H1 (cell line): ENCODE measurements around the gene ANKRD27. TPM values are rescaled to one million over a fixed set of nuclear protein-coding genes. Genes with fewer than 3 reads are reported as not detected.

Experiments used
- CTCF ChIA-PET: fragments of 300-600 bp; sonication (Branson Sonifier 250); formaldehyde crosslinking; loops from one replicate; lab custom pipeline; 2021; ENCODE audit not compliant: partially characterized antibody; lab: Charles Lee
- POLR2A ChIA-PET: fragments of 300-600 bp; sonication (Branson Sonifier 250); formaldehyde crosslinking; loops from one replicate; lab custom pipeline; 2021; ENCODE audit warnings: inconsistent platforms; ENCODE audit not compliant: partially characterized antibody; lab: Charles Lee
- DNase-seq, 2 experiments: peaks; one replicate each; pipeline versions ENCODE4 v3.0.0 to v3.0.0-alpha.2; 2010 to 2022; ENCODE audit warnings: low spot score in 2 of 2, low read depth in 1 of 2, mixed read lengths in 1 of 2
- FAIRE-seq: peaks from 2 replicates; lab custom pipeline; 2011; peaks lifted over from hg19 to GRCh38; lab: Jason Lieb, UNC
- H2AFZ ChIP-seq: 2 replicates; pipeline ENCODE4 v1.8.1; 2012; ENCODE audit warnings: low read length, inconsistent platforms
- H2AK5ac ChIP-seq: 2 replicates; pipeline ENCODE4 v1.6.1; 2013; ENCODE audit warnings: low read depth, low read length
- H2BK120ac ChIP-seq: replicated peaks from 2 replicates; pipeline ENCODE3; 2013; ENCODE audit warnings: low read depth, low read length, inconsistent platforms
- H2BK12ac ChIP-seq: 2 replicates; pipeline ENCODE4 v1.6.1; 2013; ENCODE audit warnings: low read depth, low read length
- H2BK15ac ChIP-seq: 2 replicates; pipeline ENCODE4 v1.6.1; 2013; ENCODE audit warnings: low read length
- H2BK20ac ChIP-seq: 2 replicates; pipeline ENCODE4 v1.6.1; 2013; ENCODE audit warnings: low read length
- H2BK5ac ChIP-seq: 2 replicates; pipeline ENCODE4 v1.6.1; 2013; ENCODE audit warnings: low read depth, low read length
- H3K14ac ChIP-seq: 2 replicates; pipeline ENCODE4 v1.6.1; 2013; ENCODE audit warnings: inconsistent platforms; ENCODE audit not compliant: insufficient read length
- H3K18ac ChIP-seq: 2 replicates; pipeline ENCODE4 v1.6.1; 2013; ENCODE audit warnings: low read length; ENCODE audit errors: extremely low read depth
- H3K23ac ChIP-seq: 2 replicates; pipeline ENCODE4 v1.6.1; 2013; ENCODE audit warnings: inconsistent platforms; ENCODE audit not compliant: insufficient read length
- H3K23me2 ChIP-seq: 2 replicates; pipeline ENCODE4 v1.6.1; 2013; ENCODE audit warnings: low read depth, low read length
- H3K27ac ChIP-seq: 2 replicates; pipeline ENCODE4 v1.6.1; 2011; ENCODE audit warnings: low read depth, low read length, inconsistent platforms
- H3K27me3 ChIP-seq, 4 experiments: replicated peaks in 1 of 4; 1 replicate in 1 of 4; 2 replicates in 3 of 4; pipeline versions ENCODE4 v1.6.1 to v1.8.1; 2011 to 2013; ENCODE audit warnings: low read length in 3 of 4, mild to moderate bottlenecking in 3 of 4, inconsistent platforms in 2 of 4, mixed read lengths in 2 of 4, moderate library complexity in 1 of 4; ENCODE audit not compliant: control insufficient read depth in 3 of 4, insufficient read depth in 3 of 4; ENCODE audit errors: extremely low read depth in 1 of 4
- H3K36me3 ChIP-seq, 4 experiments: 2 replicates each; pipeline versions ENCODE4 v1.6.1 to v1.8.1; 2011 to 2013; ENCODE audit warnings: mild to moderate bottlenecking in 4 of 4, low read length in 3 of 4, moderate library complexity in 2 of 4, control low read depth in 1 of 4, inconsistent platforms in 1 of 4; ENCODE audit not compliant: insufficient read depth in 4 of 4, control insufficient read depth in 2 of 4
- H3K4ac ChIP-seq: replicated peaks from 2 replicates; pipeline ENCODE3; 2013; ENCODE audit warnings: low read length, low read depth, mixed read lengths, inconsistent platforms; ENCODE audit not compliant: insufficient read length
- H3K4me1 ChIP-seq, 4 experiments: replicated peaks in 1 of 4; 1 replicate in 1 of 4; 2 replicates in 3 of 4; pipeline versions ENCODE4 v1.6.1 to v1.8.1; 2011 to 2013; ENCODE audit warnings: low read length in 3 of 4, inconsistent platforms in 2 of 4, mixed read lengths in 1 of 4; ENCODE audit not compliant: insufficient read depth in 4 of 4, control insufficient read depth in 3 of 4
- H3K4me2 ChIP-seq, 2 experiments: 2 replicates each; pipeline versions ENCODE4 v1.6.1 to v1.8.1; 2011 to 2013; ENCODE audit warnings: low read depth in 2 of 2, low read length in 2 of 2, control low read depth in 1 of 2, inconsistent platforms in 1 of 2, mild to moderate bottlenecking in 1 of 2; ENCODE audit not compliant: insufficient read depth in 1 of 2
- H3K4me3 ChIP-seq, 4 experiments: fragments of 200-600, 300-600 bp in 1 of 4; sonication (generic), shearing (Covaris generic), sonication (Bioruptor Twin) in 1 of 4; 2 replicates each; pipeline versions ENCODE4 v1.5.1 to v1.8.1; 2011 to 2016; ENCODE audit warnings: low read length in 4 of 4, low read depth in 3 of 4, control low read depth in 2 of 4, inconsistent platforms in 2 of 4, mild to moderate bottlenecking in 2 of 4, mixed read lengths in 1 of 4, moderate library complexity in 1 of 4; ENCODE audit not compliant: insufficient read depth in 2 of 4; ENCODE audit errors: extremely low read depth in 1 of 4
- H3K56ac ChIP-seq: replicated peaks from 2 replicates; pipeline ENCODE3; 2013; ENCODE audit warnings: low read depth, mild to moderate bottlenecking, mixed read lengths, low read length, inconsistent platforms; ENCODE audit not compliant: insufficient read length
- H3K79me1 ChIP-seq: 2 replicates; pipeline ENCODE4 v1.6.1; 2013; ENCODE audit warnings: low read depth, low read length, control low read depth
- H3K79me2 ChIP-seq, 2 experiments: 2 replicates each; pipeline versions ENCODE4 v1.6.1 to v1.8.1; 2012 to 2013; ENCODE audit warnings: low read length in 2 of 2, mild to moderate bottlenecking in 2 of 2, inconsistent platforms in 1 of 2; ENCODE audit not compliant: insufficient read depth in 2 of 2, control insufficient read depth in 1 of 2
- H3K9ac ChIP-seq, 4 experiments: replicated peaks in 1 of 4; 1 replicate in 1 of 4; 2 replicates in 3 of 4; pipeline versions ENCODE4 v1.6.1 to v1.8.1; 2011 to 2013; ENCODE audit warnings: low read depth in 3 of 4, low read length in 3 of 4, control low read depth in 2 of 4, mild to moderate bottlenecking in 2 of 4, moderate library complexity in 2 of 4, inconsistent platforms in 1 of 4; ENCODE audit errors: extremely low read depth in 1 of 4
- H3K9me3 ChIP-seq, 2 experiments: 2 replicates each; pipeline versions ENCODE4 v1.6.1 to v1.8.1; 2012 to 2013; ENCODE audit warnings: mild to moderate bottlenecking in 2 of 2, moderate library complexity in 2 of 2, control low read depth in 1 of 2, inconsistent platforms in 1 of 2, low read depth in 1 of 2, low read length in 1 of 2, mixed read lengths in 1 of 2; ENCODE audit not compliant: insufficient read depth in 2 of 2
- H4K20me1 ChIP-seq, 2 experiments: replicated peaks in 1 of 2; 2 replicates each; pipeline versions ENCODE3 to v1.8.1; 2011 to 2013; ENCODE audit warnings: inconsistent platforms in 2 of 2, low read length in 2 of 2, mild to moderate bottlenecking in 1 of 2; ENCODE audit not compliant: insufficient read depth in 2 of 2, control insufficient read depth in 1 of 2
- H4K5ac ChIP-seq: 2 replicates; pipeline ENCODE4 v1.6.1; 2013; ENCODE audit warnings: low read length, low read depth, mixed read lengths, inconsistent platforms; ENCODE audit not compliant: insufficient read length
- H4K8ac ChIP-seq: 2 replicates; pipeline ENCODE4 v1.8.0; 2013; ENCODE audit warnings: mild to moderate bottlenecking, moderate library complexity, low read length, inconsistent platforms; ENCODE audit not compliant: insufficient read depth; ENCODE audit errors: extremely low read depth
- H4K91ac ChIP-seq: replicated peaks from 2 replicates; pipeline ENCODE3; 2013; ENCODE audit warnings: low read length, mixed read lengths, inconsistent platforms; ENCODE audit not compliant: insufficient read length
- BCL11A ChIP-seq, 2 experiments: IDR thresholded peaks; one replicate each; pipeline ENCODE4 v1.6.1; 2011; ENCODE audit warnings: low read depth in 2 of 2, low read length in 2 of 2, mild to moderate bottlenecking in 2 of 2
- CEBPB ChIP-seq: IDR thresholded peaks from 2 replicates; pipeline ENCODE4 v1.6.1; 2012; ENCODE audit warnings: low read depth, low read length
- CREB1 ChIP-seq: IDR thresholded peaks from 2 replicates; pipeline ENCODE4 v1.6.1; 2012; ENCODE audit warnings: inconsistent platforms
- FOSL1 ChIP-seq: IDR thresholded peaks from 2 replicates; pipeline ENCODE4 v1.6.1; 2011; ENCODE audit warnings: mild to moderate bottlenecking, low read depth, low read length, moderate library complexity; ENCODE audit not compliant: insufficient read depth
- POLR2A ChIP-seq, 2 experiments: IDR thresholded peaks; 1 replicate in 1 of 2; 2 replicates in 1 of 2; pipeline ENCODE4 v1.6.1; 2011; ENCODE audit warnings: low read depth in 2 of 2, low read length in 2 of 2, mild to moderate bottlenecking in 2 of 2; ENCODE audit errors: control extremely low read depth in 1 of 2
- POLR2AphosphoS5 ChIP-seq: IDR thresholded peaks from 2 replicates; pipeline ENCODE4 v1.6.1; 2011; ENCODE audit warnings: low read depth, low read length
- RAD21 ChIP-seq, 2 experiments: IDR thresholded peaks in 1 of 2; conservative IDR thresholded peaks in 1 of 2; 2 replicates each; pipeline ENCODE4 v1.6.1; 2011; ENCODE audit warnings: low read depth in 2 of 2, low read length in 2 of 2, improper control_type of control experiment in 1 of 2, inconsistent platforms in 1 of 2, mild to moderate bottlenecking in 1 of 2, moderate library complexity in 1 of 2
- RBBP5 ChIP-seq: IDR thresholded peaks from 2 replicates; pipeline ENCODE4 v1.7.1; 2012; ENCODE audit warnings: low read depth, mild to moderate bottlenecking, inconsistent platforms, low read length, moderate library complexity, borderline replicate concordance
- SAP30 ChIP-seq: fragments of 300-600 bp; sonication (generic); IDR thresholded peaks from 2 replicates; pipeline ENCODE4 v1.7.1; 2012; ENCODE audit warnings: low read length, moderate library complexity, mild to moderate bottlenecking, inconsistent platforms; ENCODE audit not compliant: insufficient read depth, insufficient replicate concordance
- SP4 ChIP-seq: IDR thresholded peaks from 2 replicates; pipeline ENCODE4 v1.6.1; 2012; ENCODE audit warnings: low read length, inconsistent platforms
- ZNF274 ChIP-seq: IDR thresholded peaks from 2 replicates; pipeline ENCODE4 v1.7.0; 2012; ENCODE audit warnings: low read length, borderline replicate concordance; ENCODE audit errors: extremely low read depth
- WGBS, 2 experiments: shearing (Covaris generic) in 1 of 2; methylation state at CpG; one replicate each; pipeline versions ENCODE4 v1.1.6 to v1.1.7; 2013 to 2015; ENCODE audit warnings: low lambda C conversion rate in 2 of 2, mixed read lengths in 2 of 2, inconsistent platforms in 1 of 2, low coverage in 1 of 2, missing lambda C conversion rate in 1 of 2; ENCODE audit not compliant: insufficient replicate concordance in 2 of 2, insufficient coverage in 1 of 2, insufficient read length in 1 of 2; ENCODE audit errors: extremely low coverage in 1 of 2, missing lambda C conversion rate in 1 of 2; 5-methylcytosine and 5-hydroxymethylcytosine counted together
- polyA plus RNA-seq, 7 experiments: library from polyadenylated mRNA; depleted of rRNA in 3 of 7; stranded (reverse) in 5 of 7; unstranded in 2 of 7; fragments of >200 nt in 5 of 7; fragments of 200-250 nt in 2 of 7; gene quantifications; 1 replicate in 5 of 7; 2 replicates in 1 of 7; 4 replicates in 1 of 7; pipeline versions ENCODE4 v1.2.1 to v1.2.3, GENCODE V29; 2011 to 2013; ENCODE audit warnings: missing spikeins in 2 of 7, mixed read lengths in 2 of 7
- total RNA-seq: library from RNA; stranded (reverse); fragmentation: NEBNext Ultra II Directional; extraction: Animal tissue kit (Norgen Biotek cat#: 25700); gene quantifications from 2 replicates; pipeline ENCODE4 v1.2.1, GENCODE V29; 2021

ANKRD27 gene
- total and polyA plus RNA-seq, 2 of the 8 experiments (the other 6 are each of a cell fraction or from before 2014, with no cell fraction given), result 27.9 to 55.7 TPM

DNA sequence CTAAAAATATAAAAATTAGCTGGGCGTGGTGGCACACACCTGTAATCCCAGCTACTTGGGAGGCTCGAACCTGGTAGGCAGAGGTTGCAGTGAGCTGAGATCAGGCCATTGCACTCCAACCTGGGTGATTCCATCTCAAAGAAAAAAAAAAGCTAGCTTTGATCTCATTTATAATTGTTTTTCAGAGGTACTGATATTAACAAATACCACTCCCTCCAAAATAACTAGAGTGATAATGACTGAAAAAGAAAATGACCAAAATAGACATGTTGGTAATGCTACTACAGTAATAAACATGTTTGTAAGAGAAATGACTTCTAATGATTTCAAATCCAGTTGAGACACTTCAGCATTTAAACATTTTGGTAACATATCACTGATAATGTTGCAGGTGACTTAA is 81.0 kb downstream of the ANKRD27 start:
- DNase-seq (no peak), FAIRE-seq (no peak)
- H3K23me2 ChIP-seq, result no peaks in the 10 kb centered on the region
- no peaks in the 10 kb centered on the region for H3K79me1 ChIP-seq
- H4K20me1 ChIP-seq, result peaks cover 0 to 1% of the 10 kb centered on the region in 2 experiments
- no peaks in the 10 kb centered on the region for H3K27me3 ChIP-seq
- H3K79me2 ChIP-seq, result no peaks in the 10 kb centered on the region
- no peaks in the 10 kb centered on the region for H3K4me1 ChIP-seq
- CTCF ChIA-PET, result interaction anchor here (0.5 to 0.9 kb wide), 3 partner anchors 9 to 491 kb away, joined by 3 to 5 read pairs (median 3); no protein-coding TSS in a partner anchor
- H2AK5ac ChIP-seq, result no peak overlapping the region
- no peak for TF ChIP-seq CREB1
- TF ChIP-seq ZNF274, result no peak
- no peak for TF ChIP-seq CEBPB
- TF ChIP-seq SAP30, result no peak
- no peak for TF ChIP-seq SP4
- no peak for TF ChIP-seq POLR2A (IDR thresholded peaks at IDR 0.05; ENCODE audit: control extremely low read depth in 1 of 2, low read depth in 2 of 2, low read length in 2 of 2)
- no peak for TF ChIP-seq RBBP5
- TF ChIP-seq RAD21 (IDR thresholded peaks at IDR 0.05 in 1 of 2, conservative IDR thresholded peaks at IDR 0.05 in 1 of 2; ENCODE audit: low read depth in 2 of 2, low read length in 2 of 2), result no peak
- TF ChIP-seq POLR2AphosphoS5, result no peak
- no peak for TF ChIP-seq FOSL1
- no peak for TF ChIP-seq BCL11A (IDR thresholded peaks at IDR 0.05; ENCODE audit: low read depth in 2 of 2, low read length in 2 of 2)
- H2BK5ac ChIP-seq, result no peak overlapping the region
- no peak overlapping the region for H2BK15ac ChIP-seq
- no peak overlapping the region for H3K9ac ChIP-seq
- no peak overlapping the region for H3K14ac ChIP-seq
- no peak overlapping the region for H2BK120ac ChIP-seq
- WGBS, 2 experiments, result 80% methylated on average over 2 of the region's 2 CpGs; no CpG with 5 or more reads in 1 of the 2 experiments
- no peak overlapping the region for H4K8ac ChIP-seq
- H3K23ac ChIP-seq, result no peak overlapping the region
- no peak overlapping the region for H2BK12ac ChIP-seq
- no peak overlapping the region for H3K27ac ChIP-seq
- H3K56ac ChIP-seq, result no peak overlapping the region
- H3K4ac ChIP-seq, result no peak overlapping the region
- H3K18ac ChIP-seq, result no peak overlapping the region
- no peak overlapping the region for H4K5ac ChIP-seq
- H3K9me3 ChIP-seq, result peaks cover 0 to 8% of the 10 kb centered on the region in 2 experiments; a peak in 1 of 4 replicates
- H3K36me3 ChIP-seq, result peaks cover 0 to 61% (median 33%) of the 10 kb centered on the region in 4 experiments; a peak in 7 of 8 replicates
- no peak overlapping the region for H2BK20ac ChIP-seq
- H2AFZ ChIP-seq, result no peak overlapping the region
- POLR2A ChIA-PET, result interaction anchor here (0.7 to 1.8 kb wide), 2 partner anchors 13 to 42 kb away, joined by 3 to 10 read pairs; partner anchors contain the start of gene PDCD5
- H3K4me2 ChIP-seq, result no peak overlapping the region
- no peak overlapping the region for H3K4me3 ChIP-seq
- no peak overlapping the region for H4K91ac ChIP-seq
